HEK293 (cell line): ENCODE results near the gene FKBP1C.

ENCODE experiments used
- ELK4 ChIP-seq: IDR thresholded peaks from 2 replicates; pipeline ENCODE4 v1.6.1; 2011; ENCODE audit warnings: mild to moderate bottlenecking, low read depth, low read length, borderline replicate concordance
- REST ChIP-seq: fragments of 450-650 bp; formaldehyde crosslinking; IDR thresholded peaks from 2 replicates; pipeline ENCODE4 v1.5.1; 2016; ENCODE audit warnings: missing biosample characterization, missing genetic modification characterization
- SP2 ChIP-seq: fragments of 450-650 bp; formaldehyde crosslinking; IDR thresholded peaks from 2 replicates; pipeline ENCODE4 v1.5.1; 2016; ENCODE audit warnings: missing biosample characterization, missing genetic modification characterization
- ZNF624 ChIP-seq: fragments of 450-650 bp; formaldehyde crosslinking; IDR thresholded peaks from 2 replicates; pipeline ENCODE4 v1.5.1; 2017; ENCODE audit warnings: missing biosample characterization, missing genetic modification characterization

Gene FKBP1C

GRCh38 chr6:63261820-63262219 is 50.6 kb downstream of the FKBP1C start (continued):
- TF ChIP-seq SP2 (tag by site-specific recombination) (no peak), REST (tag by site-specific recombination) (no peak), ELK4 (no peak), ZNF624 (tag by site-specific recombination) (no peak)
- TF ChIP-seq, all 188 proteins: peak for 0
